Cardiac muscle cell (in vitro differentiated cells and primary cell): ENCODE data around the gene NSRP1. TPM values are rescaled to one million over a fixed set of nuclear protein-coding genes. Genes with fewer than 3 reads are reported as not detected.

Experiments used
- DNase-seq, 2 donors: peaks; one replicate each; pipeline versions ENCODE4 v3.0.0 to v3.0.0-alpha.2; 2010 to 2017; ENCODE audit warnings: low read depth in 1 of 2, low spot score in 1 of 2
- H3K27ac ChIP-seq: fragments of 200-600 bp; sonication (generic); 2 replicates; pipeline ENCODE4 v1.5.1; 2016
- H3K27me3 ChIP-seq: fragments of 200-600 bp; sonication (generic); 2 replicates; pipeline ENCODE4 v1.6.0; 2016; ENCODE audit warnings: control low read depth
- H3K36me3 ChIP-seq: fragments of 200-600 bp; sonication (generic); 2 replicates; pipeline ENCODE4 v1.5.1; 2016; ENCODE audit warnings: control low read depth
- H3K4me1 ChIP-seq: fragments of 200-600 bp; sonication (generic); 2 replicates; pipeline ENCODE4 v1.8.1; 2017; ENCODE audit warnings: low read depth, mild to moderate bottlenecking, mixed run types
- H3K4me3 ChIP-seq: fragments of 200-600 bp; sonication (generic); 2 replicates; pipeline ENCODE4 v1.5.1; 2016; ENCODE audit warnings: mild to moderate bottlenecking
- H3K9me3 ChIP-seq: fragments of 200-600 bp; sonication (generic); 2 replicates; pipeline ENCODE4 v1.5.1; 2017; ENCODE audit warnings: low read depth, mild to moderate bottlenecking, control low read depth
- polyA plus RNA-seq: library from polyadenylated mRNA; unstranded; fragments of >200 nt; fragmentation: Nextera tagmentation; extraction: Ambion mirVana; gene quantifications from 2 replicates; pipeline ENCODE4 v1.2.1, GENCODE V29; 2016
- total RNA-seq: library from RNA; depleted of rRNA; stranded (reverse); fragments of >200 nt; gene quantifications from 2 replicates; pipeline ENCODE4 v1.2.3, GENCODE V29; 2016
- TF ChIP-seq, protein P1 (sequence below): IDR thresholded peaks from 2 replicates; pipeline ENCODE4 v1.5.1; 2012; ENCODE audit warnings: low read depth, mild to moderate bottlenecking, low read length

Gene NSRP1
- total and polyA plus RNA-seq, 2 experiments from 2014 or later: 14.6 to 29.1 TPM

DNA sequence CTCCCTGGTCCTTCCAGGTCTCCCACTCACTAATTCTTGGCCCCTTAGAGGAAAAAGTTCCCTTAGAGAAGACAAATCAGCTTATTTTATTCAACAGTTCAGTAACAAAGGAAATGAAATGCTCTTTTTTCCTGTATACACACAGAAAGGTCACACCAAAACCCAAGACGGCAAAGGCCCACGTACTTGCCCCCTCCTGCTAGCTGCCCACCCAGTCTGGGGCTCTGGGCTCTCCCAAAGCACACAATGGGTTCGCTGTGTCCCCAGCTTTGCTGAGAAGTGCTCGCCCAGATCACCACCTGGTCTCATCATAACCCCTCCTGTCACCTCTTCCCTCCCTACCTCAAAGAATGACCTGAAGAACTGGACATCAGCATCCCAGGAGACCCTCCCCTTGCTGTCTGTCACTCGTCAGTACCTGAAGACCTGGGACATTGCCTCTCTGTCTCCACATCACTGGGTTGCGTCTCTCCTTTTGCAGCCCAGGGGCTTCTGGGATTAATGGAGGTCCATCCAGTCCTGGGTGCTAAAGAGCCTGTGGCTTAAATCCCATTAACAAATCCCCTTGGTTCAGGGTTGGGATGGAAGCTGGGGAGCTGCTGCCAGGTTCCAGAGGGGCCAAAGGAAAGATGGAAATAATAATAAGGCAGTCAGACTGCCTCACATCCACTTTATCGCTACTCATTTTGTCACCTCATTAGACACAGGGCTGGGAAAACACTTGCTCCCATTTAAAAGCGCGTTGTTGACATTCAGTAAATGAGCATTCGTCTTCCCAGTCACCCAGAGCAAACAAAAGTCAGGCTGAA is 115.6 kb downstream of the NSRP1 start:
- Histone ChIP-seq H3K4me1 (peaks cover 4% of the 10 kb centered on the region), H3K4me3 (no peak overlapping the region), H3K27ac (no peak overlapping the region), H3K27me3 (peaks cover 87% of the 10 kb centered on the region), H3K36me3 (no peaks in the 10 kb centered on the region), H3K9me3 (no peaks in the 10 kb centered on the region)
- DNase-seq: no peak
- TF ChIP-seq, protein P1, sequence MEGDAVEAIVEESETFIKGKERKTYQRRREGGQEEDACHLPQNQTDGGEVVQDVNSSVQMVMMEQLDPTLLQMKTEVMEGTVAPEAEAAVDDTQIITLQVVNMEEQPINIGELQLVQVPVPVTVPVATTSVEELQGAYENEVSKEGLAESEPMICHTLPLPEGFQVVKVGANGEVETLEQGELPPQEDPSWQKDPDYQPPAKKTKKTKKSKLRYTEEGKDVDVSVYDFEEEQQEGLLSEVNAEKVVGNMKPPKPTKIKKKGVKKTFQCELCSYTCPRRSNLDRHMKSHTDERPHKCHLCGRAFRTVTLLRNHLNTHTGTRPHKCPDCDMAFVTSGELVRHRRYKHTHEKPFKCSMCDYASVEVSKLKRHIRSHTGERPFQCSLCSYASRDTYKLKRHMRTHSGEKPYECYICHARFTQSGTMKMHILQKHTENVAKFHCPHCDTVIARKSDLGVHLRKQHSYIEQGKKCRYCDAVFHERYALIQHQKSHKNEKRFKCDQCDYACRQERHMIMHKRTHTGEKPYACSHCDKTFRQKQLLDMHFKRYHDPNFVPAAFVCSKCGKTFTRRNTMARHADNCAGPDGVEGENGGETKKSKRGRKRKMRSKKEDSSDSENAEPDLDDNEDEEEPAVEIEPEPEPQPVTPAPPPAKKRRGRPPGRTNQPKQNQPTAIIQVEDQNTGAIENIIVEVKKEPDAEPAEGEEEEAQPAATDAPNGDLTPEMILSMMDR: no peak

DNA sequence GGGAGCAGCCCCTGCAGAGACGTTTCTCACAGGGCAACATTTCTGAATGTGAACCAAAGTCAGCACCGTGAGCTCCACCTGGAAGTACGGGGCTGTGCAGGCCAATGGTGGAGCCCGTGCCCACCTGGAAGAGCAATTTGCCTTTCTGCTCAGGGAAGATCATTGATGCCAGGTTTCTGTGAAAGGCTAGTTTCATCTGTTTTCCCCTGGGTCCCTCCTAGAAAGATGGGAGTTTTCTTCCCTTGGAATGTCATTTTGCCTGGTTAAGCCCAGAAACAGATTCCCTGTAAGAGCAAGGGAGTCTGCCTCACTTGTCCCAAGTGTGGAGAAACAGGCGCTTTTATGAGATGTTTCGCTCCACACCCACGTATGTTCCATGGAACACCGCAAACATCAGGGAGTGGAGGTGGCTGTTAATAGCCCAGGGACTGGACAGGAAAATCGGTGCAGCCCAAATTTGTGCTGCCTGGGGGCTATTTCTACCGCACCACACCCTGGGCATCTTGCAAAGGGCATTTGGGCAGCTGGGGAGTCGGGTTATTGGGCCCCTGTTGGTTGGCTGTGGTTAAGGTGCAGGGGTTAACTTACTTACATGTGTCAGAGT is 116.3 kb downstream of the NSRP1 start:
- Histone ChIP-seq H3K36me3 (no peaks in the 10 kb centered on the region), H3K27ac (no peak overlapping the region), H3K9me3 (no peaks in the 10 kb centered on the region), H3K27me3 (peaks cover 95% of the 10 kb centered on the region), H3K4me3 (no peak overlapping the region), H3K4me1 (peaks cover 4% of the 10 kb centered on the region)
- DNase-seq: no peak
- TF ChIP-seq, protein P1: no peak

DNA sequence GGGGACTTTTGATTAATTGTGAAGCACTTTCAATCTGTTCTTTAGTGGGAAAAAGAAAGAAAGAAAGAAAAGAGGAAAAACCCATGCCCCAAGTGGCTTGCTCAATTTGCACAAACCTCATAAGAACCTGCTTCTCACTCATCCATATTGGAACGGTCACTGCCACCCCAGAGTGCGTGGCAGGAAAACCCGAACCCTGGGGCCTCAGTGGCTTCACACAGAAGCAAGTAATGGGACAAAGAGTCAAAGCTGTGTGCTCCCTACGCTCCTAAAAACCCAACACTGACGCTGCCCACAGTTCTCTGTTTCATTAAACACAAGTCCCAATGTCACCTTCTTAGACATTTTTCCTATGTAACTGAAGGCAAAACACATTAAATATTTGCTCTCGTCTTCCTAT is 117.7 kb downstream of the NSRP1 start:
- no peak for DNase-seq
- Histone ChIP-seq H3K27me3 (peaks cover 99% of the 10 kb centered on the region), H3K27ac (no peak overlapping the region), H3K36me3 (no peaks in the 10 kb centered on the region), H3K9me3 (no peaks in the 10 kb centered on the region), H3K4me1 (peaks cover 4% of the 10 kb centered on the region), H3K4me3 (no peak overlapping the region)
- TF ChIP-seq, protein P1: no peak

DNA sequence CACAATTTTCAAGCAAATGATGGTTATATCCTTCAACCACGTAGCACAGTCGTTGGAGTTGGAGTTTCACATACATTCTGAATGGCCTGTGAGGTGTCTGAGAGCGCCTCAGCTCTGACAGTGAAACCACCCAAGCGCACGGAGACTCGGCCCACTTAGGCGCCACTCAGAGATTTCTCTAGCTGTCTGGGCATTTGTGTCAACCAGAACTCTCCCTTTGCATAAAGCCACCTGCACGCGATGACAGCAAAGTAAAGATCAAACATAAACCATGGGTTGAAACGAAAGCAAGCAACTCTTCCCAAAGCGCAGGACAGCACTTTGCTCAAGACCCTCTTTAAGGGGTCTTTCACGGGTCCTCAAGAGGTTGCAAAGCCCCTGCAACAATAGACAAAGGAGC is 118.3 kb downstream of the NSRP1 start:
- Histone ChIP-seq H3K9me3 (no peaks in the 10 kb centered on the region), H3K4me3 (peak overlapping the region; percentile 29), H3K4me1 (peaks cover 4% of the 10 kb centered on the region), H3K27me3 (peaks cover 100% of the 10 kb centered on the region), H3K36me3 (no peaks in the 10 kb centered on the region), H3K27ac (peak overlapping the region; percentile 6)
- TF ChIP-seq, protein P1: no peak
- DNase-seq: peak in 1 of 2 donors; percentile 88

DNA sequence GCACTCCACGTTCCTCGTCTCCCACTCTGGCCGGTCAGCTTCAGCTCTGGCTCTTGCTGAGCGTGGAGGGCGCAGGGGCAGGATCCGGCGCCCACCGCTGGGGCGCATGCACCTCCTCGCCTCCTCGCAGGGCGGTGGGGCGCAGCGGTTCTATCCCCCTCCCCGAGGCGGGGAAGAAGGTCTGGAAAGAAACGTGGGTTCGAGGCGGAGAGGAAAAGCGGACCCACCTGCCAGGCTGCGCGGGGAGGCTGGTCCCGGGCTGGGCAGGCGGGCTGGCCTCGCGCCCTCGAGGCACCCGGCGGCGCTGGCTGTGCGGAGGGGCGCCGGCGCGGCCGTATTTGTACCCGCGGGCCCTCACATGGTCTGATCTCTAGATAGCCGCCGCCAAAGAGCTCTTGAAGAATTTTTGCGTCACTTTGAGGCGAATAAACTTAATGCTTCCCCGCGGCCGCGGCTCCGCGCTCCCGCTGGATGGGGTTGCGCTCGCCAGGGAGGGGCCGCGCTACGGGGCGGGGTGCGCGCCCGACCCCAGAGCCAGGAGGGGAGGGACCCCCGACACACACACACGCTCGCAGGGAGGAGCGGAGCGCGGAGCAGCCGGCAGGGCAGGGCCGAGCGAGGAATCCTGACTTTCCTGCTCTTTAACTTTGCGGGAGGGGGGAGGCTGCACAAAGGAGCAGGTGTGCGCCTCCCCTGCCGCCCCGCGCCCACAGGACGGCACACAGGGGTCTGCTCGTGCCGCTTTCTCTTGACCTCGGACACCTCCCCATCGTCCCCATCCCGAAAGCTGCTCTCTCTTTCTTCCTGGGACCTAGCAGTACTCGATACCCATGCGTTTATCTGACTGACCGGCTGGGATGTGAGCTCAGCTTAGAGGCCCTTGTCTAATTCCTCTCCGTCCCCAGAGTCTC is 119.0 kb downstream of the NSRP1 start, which contains the start of gene SLC6A4:
Gene SLC6A4 (minus strand): TSS at position 312 of the 911 bp plus-strand sequence. CDS start 13,739 bp downstream, outside the sequence.
- peak; percentile 31 to 67 for DNase-seq
- H3K27ac ChIP-seq: peak within 1 kb of the TSS; percentile 6
- peaks cover 99% of the 10 kb centered on the region for H3K27me3 ChIP-seq
- peak within 1 kb of the TSS; percentile 29 for H3K4me3 ChIP-seq
- H3K36me3 ChIP-seq: no peaks in the 10 kb centered on the region
- H3K9me3 ChIP-seq: no peaks in the 10 kb centered on the region
- H3K4me1 ChIP-seq: peaks cover 4% of the 10 kb centered on the region
- TF ChIP-seq, protein P1: no peak
